8988T (cell line): ENCODE results near the gene ASTN2.

Experiments used
- DNase-seq: peaks from one replicate; pipeline ENCODE4 v3.0.0; 2011

The ASTN2 gene

DNA sequence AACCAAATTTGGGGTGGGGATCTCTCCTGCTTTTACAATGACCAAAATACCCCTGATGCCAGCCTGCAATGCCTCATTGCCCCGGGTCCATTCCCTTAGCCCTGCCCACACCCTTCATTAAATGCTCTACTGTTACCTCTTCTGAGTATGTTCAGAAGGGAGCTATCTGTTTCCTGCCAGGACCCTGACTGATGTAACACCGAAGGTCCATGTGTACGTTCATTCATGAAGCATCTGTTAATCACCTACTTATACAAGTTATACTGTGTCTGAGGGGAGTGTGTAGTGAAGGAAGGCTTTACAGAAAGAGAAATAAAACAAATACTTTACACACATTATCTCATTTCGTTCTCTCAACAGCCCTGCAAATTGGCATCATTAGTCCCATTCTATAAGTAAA is 51.9 kb downstream of the ASTN2 start:
- DNase-seq = no peak

GRCh38 chr9:117359910-117360309 is 54.9 kb downstream of the ASTN2 start:
- no peak for DNase-seq

DNA sequence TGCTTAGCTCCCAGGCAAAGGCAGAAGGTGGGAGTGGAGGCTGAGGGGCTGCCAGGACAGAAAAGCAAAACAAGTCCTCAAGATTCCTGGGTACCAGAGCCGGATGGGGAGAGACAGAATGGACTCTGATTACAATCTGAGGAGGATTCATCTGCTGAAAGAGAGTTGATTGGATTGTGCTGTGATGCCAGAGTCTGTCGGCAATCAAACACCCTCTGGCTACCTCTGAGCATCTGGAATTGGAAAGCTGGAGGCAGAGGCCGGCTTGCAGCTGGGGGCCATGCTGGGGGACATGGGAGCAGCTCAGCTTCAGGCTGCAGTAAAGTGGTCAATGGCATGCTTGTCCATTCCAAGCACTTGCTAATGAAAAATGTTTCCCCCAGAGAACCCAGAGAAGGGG is 59.3 kb downstream of the ASTN2 start:
- DNase-seq = no peak

DNA sequence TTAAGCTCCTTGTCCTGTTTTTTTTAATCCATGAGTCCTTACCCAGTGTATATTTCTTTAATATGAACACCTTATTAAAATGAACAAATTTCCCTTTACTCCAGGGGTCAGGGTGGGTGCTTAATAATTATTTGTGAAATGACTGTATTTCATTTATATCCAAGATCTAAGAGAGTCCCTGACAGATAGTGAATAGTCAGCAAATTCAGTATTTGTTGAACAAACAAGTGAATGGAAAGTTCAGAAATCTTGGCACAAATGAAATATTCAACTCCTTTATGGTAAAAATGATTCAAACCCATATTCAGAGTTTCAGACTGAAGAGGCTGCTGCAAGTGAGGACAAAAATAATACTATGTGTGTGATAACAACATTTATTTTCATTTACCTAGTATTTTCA is 59.9 kb downstream of the ASTN2 start:
- no peak for DNase-seq

GRCh38 chr9:117354244-117354847 is 60.5 kb downstream of the ASTN2 start:
- DNase-seq = no peak

DNA sequence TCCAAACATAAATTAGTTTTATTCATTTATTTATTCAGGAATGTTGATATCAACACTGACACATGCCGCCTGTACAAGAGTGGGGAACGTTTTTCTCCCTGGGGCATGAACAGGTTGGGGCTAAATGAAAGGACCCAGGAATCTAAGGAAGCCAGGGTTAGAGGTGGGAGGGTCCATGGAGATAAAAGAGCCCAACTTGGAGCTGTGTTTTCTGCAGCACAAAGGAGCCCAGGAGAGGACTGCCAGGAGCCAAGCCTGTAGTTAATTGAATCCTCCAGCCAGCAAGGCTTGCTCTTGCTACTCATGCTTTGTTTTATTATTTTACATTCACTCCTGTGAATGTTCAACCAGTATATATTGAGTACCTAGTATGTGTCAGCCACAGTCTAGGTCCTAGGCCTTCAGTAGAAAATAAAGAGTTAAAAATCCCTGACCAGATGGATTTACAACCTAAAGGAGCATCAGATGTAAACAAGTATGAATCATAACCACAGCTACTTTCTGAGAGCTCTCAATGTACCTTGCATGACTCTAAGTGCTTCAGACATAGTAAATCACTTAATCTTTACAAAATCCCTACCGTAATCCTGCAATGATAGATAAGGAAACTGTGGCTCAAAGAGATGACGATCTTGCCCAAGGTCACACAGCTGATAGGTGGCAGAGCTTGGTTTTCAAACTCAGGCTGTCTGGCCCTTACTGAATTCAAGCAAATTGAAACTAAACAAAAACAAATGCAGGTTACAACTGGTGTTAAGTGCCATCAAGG is 69.8 kb downstream of the ASTN2 start:
- no peak for DNase-seq

- no peak for DNase-seq
These were observed 71.4 kb downstream of the ASTN2 start for GRCh38 chr9:117343427-117343826.

DNA sequence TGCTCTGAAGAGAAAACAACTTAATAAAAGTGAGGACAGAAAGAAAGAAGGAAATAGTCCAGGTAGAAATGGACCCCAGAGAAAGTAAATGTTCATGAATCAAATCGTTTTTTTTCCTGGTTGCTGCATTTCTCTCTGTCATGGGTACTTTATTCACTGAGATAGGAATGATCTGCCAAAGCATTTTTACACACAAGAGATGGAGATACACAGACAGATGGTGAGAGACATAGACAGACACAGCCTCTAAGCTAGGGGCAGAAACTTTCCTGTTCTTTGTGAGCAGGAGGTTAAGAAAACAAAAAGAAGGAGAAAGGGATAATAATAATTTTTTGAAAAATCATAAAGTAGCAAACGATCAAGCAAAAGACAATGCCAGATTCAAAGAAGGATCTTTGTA is 73.7 kb downstream of the ASTN2 start:
- DNase-seq = no peak

DNA sequence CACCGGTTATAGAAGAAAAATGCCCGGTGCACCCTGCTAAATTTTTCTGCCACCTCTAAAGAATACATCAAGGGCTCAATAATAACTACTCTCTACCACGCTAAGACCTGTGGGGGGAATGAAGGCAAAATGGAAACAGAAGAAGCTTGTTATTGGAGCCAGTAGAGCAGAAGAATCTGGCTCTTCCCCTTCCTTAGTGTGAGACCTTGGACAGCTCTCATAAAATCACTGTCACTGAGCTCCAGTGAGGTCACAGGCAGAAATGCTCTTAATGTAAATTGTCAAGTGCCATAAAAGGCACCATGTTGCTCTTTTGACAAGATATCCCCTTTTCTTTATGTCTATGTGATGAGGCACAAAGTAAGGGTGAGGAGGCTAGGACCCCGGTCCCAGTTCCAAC is 74.4 kb downstream of the ASTN2 start:
- no peak for DNase-seq

DNA sequence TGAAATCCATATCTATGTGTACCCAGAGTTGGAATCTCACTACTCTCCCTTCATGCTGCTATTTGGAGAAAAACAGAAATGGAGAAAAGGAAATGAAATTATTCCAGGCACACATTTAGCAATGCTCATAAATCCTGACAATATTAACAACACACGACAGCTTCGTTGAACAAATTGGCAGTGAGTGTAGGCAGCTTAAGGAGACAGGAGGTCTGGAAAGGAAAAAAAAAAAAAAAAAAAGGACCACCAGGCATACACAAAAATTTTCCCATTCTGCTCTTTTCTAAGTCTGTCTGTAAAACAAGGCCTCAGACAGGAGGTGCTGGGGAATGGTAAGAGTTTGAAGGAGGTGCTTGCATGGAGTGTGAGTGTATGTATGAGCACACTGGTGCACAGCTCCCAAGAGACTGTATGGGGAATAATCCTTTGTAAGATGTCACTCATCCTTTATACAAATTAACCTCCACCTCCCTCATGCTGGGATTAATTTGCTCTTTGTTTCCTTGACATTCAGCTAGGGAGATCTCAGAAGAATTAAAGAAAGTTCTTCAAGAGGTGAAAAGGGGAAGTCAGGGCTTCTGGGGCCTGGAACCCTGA is 78.9 kb downstream of the ASTN2 start:
- DNase-seq = no peak

GRCh38 chr9:117334101-117334500 is 80.8 kb downstream of the ASTN2 start:
- no peak for DNase-seq

GRCh38 chr9:117325831-117326230 is 89.0 kb downstream of the ASTN2 start:
- no peak for DNase-seq

DNA sequence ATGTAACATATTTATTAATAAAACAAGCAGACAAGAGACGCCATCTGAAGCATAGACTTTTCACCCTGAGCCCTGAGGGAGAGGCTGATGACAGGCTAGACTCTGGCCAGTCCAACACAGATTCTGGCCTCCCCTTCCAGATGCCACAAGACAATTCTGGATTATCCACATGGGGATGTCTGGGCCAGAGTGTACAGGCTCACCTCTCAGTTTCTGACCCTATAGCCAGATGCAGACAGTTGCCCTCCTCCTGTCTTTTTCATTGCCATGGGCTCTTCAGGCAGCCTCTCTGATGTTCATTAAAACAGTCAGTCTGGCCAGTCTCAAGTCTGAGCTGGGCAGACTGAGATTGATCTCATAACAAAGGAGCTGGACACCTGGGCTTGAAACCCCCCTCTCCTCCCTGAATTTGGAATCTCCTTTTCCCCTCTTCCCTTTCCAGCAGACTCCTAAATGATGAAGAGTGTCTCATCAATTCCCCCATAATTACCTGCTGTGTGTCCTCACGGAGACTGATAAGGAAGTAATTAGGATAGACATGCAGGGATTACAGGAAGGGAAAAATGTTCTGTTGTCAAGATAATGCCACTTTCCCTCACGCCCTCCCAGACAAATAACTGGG is 89.6 kb downstream of the ASTN2 start:
- no peak for DNase-seq

GRCh38 chr9:117323390-117323789 is 91.5 kb downstream of the ASTN2 start:
- no peak for DNase-seq

DNA sequence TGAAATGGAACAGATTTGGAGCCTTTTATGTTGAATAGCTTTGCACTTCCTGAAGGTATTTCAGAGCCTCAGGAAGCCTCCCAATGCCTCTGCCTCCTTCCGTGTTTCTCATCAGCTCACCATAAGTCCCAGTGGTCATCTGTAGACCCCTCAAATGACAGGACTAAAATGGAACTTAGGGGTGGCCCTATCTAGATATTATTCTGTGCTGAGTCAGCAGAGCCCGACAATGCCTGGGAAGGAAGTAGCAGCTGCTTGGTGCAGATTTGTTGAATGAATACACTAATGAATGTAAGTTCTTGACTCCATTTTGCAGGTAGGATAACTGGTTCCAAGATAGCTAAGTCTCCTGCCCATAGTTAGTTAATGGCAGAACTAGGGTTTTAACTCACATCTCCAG is 97.7 kb downstream of the ASTN2 start:
- no peak for DNase-seq

DNA sequence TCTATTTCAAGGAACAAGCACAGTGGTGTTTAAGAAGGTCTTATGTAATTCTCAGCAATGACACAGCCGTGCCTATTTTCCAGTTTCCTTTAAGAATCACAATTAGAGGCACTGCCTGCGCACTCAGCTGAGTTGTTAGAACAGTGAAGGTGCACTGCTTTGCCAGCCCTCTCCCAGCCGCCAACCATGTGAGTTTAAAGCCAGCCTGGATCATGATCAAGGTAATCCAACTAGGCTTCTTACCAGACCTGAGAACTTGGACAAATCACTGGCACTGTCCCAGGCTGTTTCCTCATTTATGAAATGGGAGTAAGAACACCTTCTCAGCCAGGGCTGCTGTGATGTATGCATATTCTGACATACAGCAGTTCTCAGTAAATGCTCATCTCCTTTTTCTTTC is 99.6 kb downstream of the ASTN2 start:
- no peak for DNase-seq

- no peak for DNase-seq
These were observed 100.9 kb downstream of the ASTN2 start for GRCh38 chr9:117313989-117314388.

DNA sequence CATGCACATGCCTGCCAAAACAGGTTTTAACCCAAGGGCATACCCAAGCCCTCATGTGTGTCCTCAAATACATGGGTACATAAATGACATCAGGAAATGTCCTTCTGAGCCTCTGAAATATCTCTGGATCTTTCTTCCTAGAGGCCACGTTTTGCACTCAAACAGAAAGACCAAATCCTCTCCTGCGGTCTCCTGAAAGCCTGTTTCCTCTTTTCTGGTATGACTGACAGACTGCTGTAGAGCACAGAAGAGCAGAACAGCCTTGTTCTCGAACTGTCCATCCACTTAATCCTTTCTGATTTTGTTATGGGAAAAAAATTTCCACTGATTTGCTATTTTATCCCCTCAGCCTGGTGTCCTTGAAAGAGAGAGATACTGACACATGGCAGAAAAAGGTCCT is 107.2 kb downstream of the ASTN2 start:
- DNase-seq = no peak

- no peak for DNase-seq
These were observed 108.8 kb downstream of the ASTN2 start for GRCh38 chr9:117306032-117306431.

DNA sequence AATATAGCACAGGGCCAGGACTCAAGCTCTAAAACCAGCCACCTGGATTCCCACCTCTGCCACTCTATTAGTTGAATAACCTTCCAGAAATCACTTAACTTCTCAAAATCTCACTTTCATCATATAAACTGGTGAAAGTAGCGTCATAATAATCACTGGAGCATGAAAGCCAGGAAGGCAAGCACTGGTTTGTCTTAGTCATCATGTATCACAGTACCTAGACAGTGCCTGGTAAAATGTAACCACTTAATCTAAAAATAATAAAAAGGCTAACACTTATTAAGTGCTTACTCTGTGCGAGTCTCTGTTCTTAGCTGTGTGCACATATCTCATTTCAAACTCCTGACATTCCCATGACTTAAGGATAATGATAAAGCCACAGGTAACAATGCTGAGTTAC is 109.4 kb downstream of the ASTN2 start:
- DNase-seq = no peak

GRCh38 chr9:117304549-117304948 is 110.3 kb downstream of the ASTN2 start:
- no peak for DNase-seq

- DNase-seq = no peak
These were observed 111.1 kb downstream of the ASTN2 start for GRCh38 chr9:117303643-117304230.

DNA sequence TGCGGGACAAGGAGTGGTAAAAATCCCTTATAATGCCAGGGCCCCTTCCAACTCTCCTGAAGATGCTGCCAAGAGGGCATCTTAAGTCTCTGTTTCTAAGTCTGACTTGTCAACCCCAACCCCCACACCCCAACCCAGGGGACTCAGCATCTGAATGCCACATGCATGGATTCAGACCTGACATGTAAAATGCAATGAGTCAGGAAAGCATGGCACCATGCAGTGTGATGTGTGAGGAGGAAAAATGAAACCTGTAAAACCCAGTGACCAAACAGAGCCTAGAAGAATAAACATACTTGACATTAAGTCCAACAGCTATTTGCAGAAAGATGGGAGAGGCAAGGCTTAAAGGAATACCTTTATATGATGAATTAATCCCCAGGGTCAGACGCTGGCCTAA is 112.4 kb downstream of the ASTN2 start:
- DNase-seq = no peak
